Kidney (tissue), 14 donors: ENCODE data around the gene BAMBI. TPM values are rescaled to one million over a fixed set of nuclear protein-coding genes. Genes with fewer than 3 reads are reported as not detected.

Source experiments
- DNase-seq, 5 donors: peaks; one replicate each; pipeline ENCODE4 v3.0.0-alpha.2; 2013 to 2020
- FAIRE-seq: peaks from 2 replicates; lab custom pipeline; 2012; peaks lifted over from hg19 to GRCh38; lab: Jason Lieb, UNC
- H3K27ac ChIP-seq, 2 donors: one replicate each; pipeline ENCODE4 v1.7.0; 2013; ENCODE audit warnings: low read depth in 2 of 2, low read length in 2 of 2, inconsistent platforms in 1 of 2
- H3K27me3 ChIP-seq: one replicate; pipeline ENCODE4 v1.7.1; 2013; ENCODE audit warnings: low read length, inconsistent platforms; ENCODE audit not compliant: control insufficient read depth, insufficient read depth
- H3K36me3 ChIP-seq, 3 donors: one replicate each; pipeline versions ENCODE4 v1.7.0 to v1.7.1; 2013; ENCODE audit warnings: low read length in 3 of 3, control low read depth in 1 of 3, inconsistent platforms in 1 of 3; ENCODE audit not compliant: insufficient read depth in 3 of 3, control insufficient read depth in 2 of 3
- H3K4me1 ChIP-seq, 3 donors: one replicate each; pipeline versions ENCODE4 v1.7.0 to v1.7.1; 2013; ENCODE audit warnings: low read length in 3 of 3, inconsistent platforms in 1 of 3, low read depth in 1 of 3; ENCODE audit not compliant: control insufficient read depth in 2 of 3, insufficient read depth in 2 of 3
- H3K4me3 ChIP-seq, 3 donors: one replicate each; pipeline versions ENCODE4 v1.7.0 to v1.8.1; 2013; ENCODE audit warnings: low read length in 3 of 3, control low read depth in 1 of 3, inconsistent platforms in 1 of 3
- H3K9ac ChIP-seq, 3 donors: one replicate each; pipeline versions ENCODE4 v1.7.0 to v1.7.1; 2013; ENCODE audit warnings: low read length in 3 of 3, control low read depth in 1 of 3, inconsistent platforms in 1 of 3
- H3K9me3 ChIP-seq, 3 donors: one replicate each; pipeline versions ENCODE4 v1.7.0 to v1.7.1; 2013; ENCODE audit warnings: low read length in 3 of 3, control low read depth in 1 of 3, inconsistent platforms in 1 of 3; ENCODE audit not compliant: control insufficient read depth in 2 of 3, insufficient read depth in 1 of 3
- CTCF ChIP-seq: IDR thresholded peaks from 3 replicates; pipeline ENCODE4 v1.5.1; 2012; ENCODE audit warnings: mild to moderate bottlenecking, moderate library complexity, borderline replicate concordance; ENCODE audit not compliant: insufficient read depth; ENCODE audit errors: extremely low read depth
- intact Hi-C: fragments of 100-400 bp; cut with DNase I; formaldehyde crosslinking; loops from one replicate; pipeline ENCODE4 v1.11.1; 2022
- polyA plus RNA-seq: library from polyadenylated mRNA; stranded (reverse); fragments of 350-450 nt; fragmentation: Illumina TruSeq; extraction: RNeasy Lipid Tissue Mini Kit (QIAGEN cat#74804); gene quantifications from one replicate; pipeline ENCODE4 v1.2.3, GENCODE V29; 2014; ENCODE audit warnings: low read depth, low replicate concordance; ENCODE audit not compliant: insufficient read depth
- total RNA-seq: library from RNA; stranded (reverse); fragmentation: NEBNext Ultra II Directional; extraction: Animal tissue kit (Norgen Biotek cat#: 25700); gene quantifications from one replicate; pipeline ENCODE4 v1.2.1, GENCODE V29; 2021
- donor health status: control.
- donor health status: control.
- donor health status: control.
- donor health status: control.
- donor health status: control.
- donor health status: DM: yes; HTN: yes; CAD: no.
- donor health status: Normal renal cell carcinoma (clear cell type).

Gene BAMBI
- total and polyA plus RNA-seq, 2 donors from 2014 or later = 19.5 to 21.1 TPM

- Histone ChIP-seq H3K4me1 (no peaks in the 10 kb centered on the region), H3K9ac (no peak overlapping the region), H3K4me3 (no peak overlapping the region), H3K27ac (no peak overlapping the region), H3K27me3 (no peaks in the 10 kb centered on the region), H3K9me3 (no peaks in the 10 kb centered on the region), H3K36me3 (no peaks in the 10 kb centered on the region)
- intact Hi-C loops = no loop called here
- no peak for FAIRE-seq
- no peak for DNase-seq
- TF ChIP-seq CTCF = no peak
Measured at GRCh38 chr10:28728366-28728765, 51.0 kb downstream of the BAMBI start.

GRCh38 chr10:28730031-28730778, 52.9 kb downstream of the BAMBI start:
- H3K27me3 ChIP-seq = no peaks in the 10 kb centered on the region
- H3K36me3 ChIP-seq = no peaks in the 10 kb centered on the region
- intact Hi-C loops = no loop called here
- H3K9me3 ChIP-seq = peaks cover 0 to 3% (median 0%) of the 10 kb centered on the region in 3 donors
- DNase-seq (no peak), FAIRE-seq (no peak)
- H3K27ac ChIP-seq = no peak overlapping the region
- TF ChIP-seq CTCF = no peak
- no peak overlapping the region for H3K9ac ChIP-seq
- no peaks in the 10 kb centered on the region for H3K4me1 ChIP-seq
- H3K4me3 ChIP-seq = peak overlapping the region in 1 of 3 donors; percentile 32

GRCh38 chr10:28732091-28732490, 54.8 kb downstream of the BAMBI start:
- Histone ChIP-seq H3K9ac (no peak overlapping the region), H3K36me3 (no peaks in the 10 kb centered on the region), H3K4me1 (no peaks in the 10 kb centered on the region), H3K27me3 (no peaks in the 10 kb centered on the region), H3K4me3 (no peak overlapping the region), H3K27ac (no peak overlapping the region), H3K9me3 (peaks cover 0 to 3% (median 0%) of the 10 kb centered on the region in 3 donors)
- intact Hi-C loops = no loop called here
- DNase-seq (no peak), FAIRE-seq (no peak)
- no peak for TF ChIP-seq CTCF

Other genes with a start within 250 kb of the BAMBI start
- 107 TPM for gene WAC, start 144.4 kb upstream of the BAMBI start, total RNA-seq
- gene WAC, start 144.4 kb upstream of the BAMBI start, polyA plus RNA-seq = 33.4 TPM